Mammary epithelial cell (primary cell): ENCODE results near the gene JAKMIP3.

Experiments used
- CTCF ChIP-seq, 2 donors: IDR thresholded peaks in 1 of 2; conservative IDR thresholded peaks in 1 of 2; 2 replicates each; pipeline ENCODE4 v1.5.1; 2011 to 2012; ENCODE audit warnings: inconsistent platforms in 2 of 2, low read length in 2 of 2, mild to moderate bottlenecking in 2 of 2, control low read depth in 1 of 2, low read depth in 1 of 2; ENCODE audit not compliant: insufficient read depth in 1 of 2; ENCODE audit errors: extremely low read depth in 1 of 2
- EZH2 ChIP-seq: IDR thresholded peaks from 2 replicates; pipeline ENCODE4 v1.6.1; 2012; ENCODE audit warnings: low read length, inconsistent platforms, borderline replicate concordance

GRCh38 chr10:132064771-132065437 is 842 bp upstream of the JAKMIP3 start:
- TF ChIP-seq CTCF (conservative IDR thresholded peaks at IDR 0.05 in 1 of 2, IDR thresholded peaks at IDR 0.05 in 1 of 2; ENCODE audit: extremely low read depth in 1 of 2, insufficient read depth in 1 of 2, low read depth in 1 of 2, low read length in 2 of 2) (no peak), EZH2 (no peak)
